MM.1S (cell line): Measurements from ENCODE around the gene MCF2L2.

Experiments used
- DNase-seq: peaks from one replicate; pipeline ENCODE4 v3.0.0-alpha.2; 2015
- H2AFZ ChIP-seq: fragments of 300-600 bp; sonication (generic); 2 replicates; pipeline ENCODE4 v1.6.0; 2016; ENCODE audit warnings: antibody characterized with exemption, low read length
- H3F3A ChIP-seq: fragments of 300-600 bp; sonication (generic); 2 replicates; pipeline ENCODE4 v1.6.1; 2016; ENCODE audit warnings: mild to moderate bottlenecking, antibody characterized with exemption, low read length, moderate library complexity, mixed read lengths; ENCODE audit not compliant: insufficient read depth
- H3K27ac ChIP-seq: fragments of 300-600 bp; sonication (generic); 2 replicates; pipeline ENCODE4 v1.5.1; 2016; ENCODE audit warnings: mild to moderate bottlenecking, low read length
- H3K27me3 ChIP-seq: fragments of 300-600 bp; sonication (generic); replicated peaks from 2 replicates; pipeline ENCODE4 v1.6.0; 2016; ENCODE audit warnings: low read length; ENCODE audit not compliant: insufficient read depth
- H3K36me3 ChIP-seq: fragments of 300-600 bp; sonication (generic); replicated peaks from 2 replicates; pipeline ENCODE4 v1.6.1; 2016; ENCODE audit warnings: mild to moderate bottlenecking, low read length, mixed read lengths; ENCODE audit not compliant: insufficient read depth
- H3K4me1 ChIP-seq: fragments of 300-600 bp; sonication (generic); 2 replicates; pipeline ENCODE4 v1.6.1; 2016; ENCODE audit warnings: low read length, mixed read lengths
- H3K4me2 ChIP-seq: fragments of 300-600 bp; sonication (generic); 2 replicates; pipeline ENCODE4 v1.6.0; 2016; ENCODE audit warnings: low read depth, low read length
- H3K4me3 ChIP-seq: fragments of 300-600 bp; sonication (generic); 2 replicates; pipeline ENCODE4 v1.5.1; 2016; ENCODE audit warnings: low read length, mixed read lengths
- H3K79me2 ChIP-seq: fragments of 300-600 bp; sonication (generic); 2 replicates; pipeline ENCODE4 v1.6.1; 2016; ENCODE audit warnings: mixed run types, low read length, mixed read lengths
- H3K9ac ChIP-seq: fragments of 300-600 bp; sonication (generic); 2 replicates; pipeline ENCODE4 v1.6.1; 2016; ENCODE audit warnings: low read length, mixed read lengths
- H3K9me2 ChIP-seq: fragments of 300-600 bp; sonication (generic); replicated peaks from 2 replicates; pipeline ENCODE4 v1.6.1; 2016; ENCODE audit warnings: mild to moderate bottlenecking, low read length, mixed read lengths; ENCODE audit not compliant: insufficient read depth
- H3K9me3 ChIP-seq: fragments of 300-600 bp; sonication (generic); replicated peaks from 2 replicates; pipeline ENCODE4 v1.6.1; 2016; ENCODE audit warnings: mild to moderate bottlenecking, low read length, mixed read lengths; ENCODE audit not compliant: insufficient read depth
- H4K20me1 ChIP-seq: fragments of 300-600 bp; sonication (generic); 2 replicates; pipeline ENCODE4 v1.6.1; 2016; ENCODE audit warnings: mild to moderate bottlenecking, low read length, moderate library complexity, mixed read lengths; ENCODE audit not compliant: insufficient read depth
- EZH2 ChIP-seq: fragments of 300-600 bp; sonication (generic); optimal IDR thresholded peaks from 2 replicates; pipeline ENCODE3; 2017; ENCODE audit warnings: low read depth, mild to moderate bottlenecking, antibody characterized with exemption, low read length, mixed read lengths
- EZH2phosphoT487 ChIP-seq: fragments of 300-600 bp; sonication (generic); IDR thresholded peaks from 2 replicates; pipeline ENCODE4 v1.6.1; 2018; ENCODE audit warnings: antibody characterized with exemption, low read length
- TF ChIP-seq, protein P1 (sequence below): fragments of 300-600 bp; sonication (generic); IDR thresholded peaks from 2 replicates; pipeline ENCODE4 v1.5.1; 2016; ENCODE audit warnings: antibody characterized with exemption, low read length, mixed read lengths

MCF2L2 gene

GRCh38 chr3:183290216-183290615, 138.2 kb downstream of the MCF2L2 start:
- no peak overlapping the region for H3K4me2 ChIP-seq
- H3K9me3 ChIP-seq = no peaks in the 10 kb centered on the region
- H3K27me3 ChIP-seq = no peaks in the 10 kb centered on the region
- no peak for DNase-seq
- H2AFZ ChIP-seq = no peak overlapping the region
- H3K36me3 ChIP-seq = no peaks in the 10 kb centered on the region
- no peaks in the 10 kb centered on the region for H3K79me2 ChIP-seq
- no peaks in the 10 kb centered on the region for H4K20me1 ChIP-seq
- H3K9ac ChIP-seq = no peak overlapping the region
- H3F3A ChIP-seq = peaks cover 16% of the 10 kb centered on the region
- H3K4me1 ChIP-seq = peaks cover 16% of the 10 kb centered on the region
- no peak overlapping the region for H3K27ac ChIP-seq
- no peaks in the 10 kb centered on the region for H3K9me2 ChIP-seq
- H3K4me3 ChIP-seq = no peak overlapping the region
- no peak for TF ChIP-seq EZH2phosphoT487
- TF ChIP-seq, protein P1, sequence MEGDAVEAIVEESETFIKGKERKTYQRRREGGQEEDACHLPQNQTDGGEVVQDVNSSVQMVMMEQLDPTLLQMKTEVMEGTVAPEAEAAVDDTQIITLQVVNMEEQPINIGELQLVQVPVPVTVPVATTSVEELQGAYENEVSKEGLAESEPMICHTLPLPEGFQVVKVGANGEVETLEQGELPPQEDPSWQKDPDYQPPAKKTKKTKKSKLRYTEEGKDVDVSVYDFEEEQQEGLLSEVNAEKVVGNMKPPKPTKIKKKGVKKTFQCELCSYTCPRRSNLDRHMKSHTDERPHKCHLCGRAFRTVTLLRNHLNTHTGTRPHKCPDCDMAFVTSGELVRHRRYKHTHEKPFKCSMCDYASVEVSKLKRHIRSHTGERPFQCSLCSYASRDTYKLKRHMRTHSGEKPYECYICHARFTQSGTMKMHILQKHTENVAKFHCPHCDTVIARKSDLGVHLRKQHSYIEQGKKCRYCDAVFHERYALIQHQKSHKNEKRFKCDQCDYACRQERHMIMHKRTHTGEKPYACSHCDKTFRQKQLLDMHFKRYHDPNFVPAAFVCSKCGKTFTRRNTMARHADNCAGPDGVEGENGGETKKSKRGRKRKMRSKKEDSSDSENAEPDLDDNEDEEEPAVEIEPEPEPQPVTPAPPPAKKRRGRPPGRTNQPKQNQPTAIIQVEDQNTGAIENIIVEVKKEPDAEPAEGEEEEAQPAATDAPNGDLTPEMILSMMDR = no peak
- no peak for TF ChIP-seq EZH2

GRCh38 chr3:183288117-183288516, 140.3 kb downstream of the MCF2L2 start:
- no peak overlapping the region for H3K9ac ChIP-seq
- no peaks in the 10 kb centered on the region for H4K20me1 ChIP-seq
- H3K4me1 ChIP-seq = peaks cover 22% of the 10 kb centered on the region
- no peak overlapping the region for H3K4me3 ChIP-seq
- no peaks in the 10 kb centered on the region for H3K9me3 ChIP-seq
- H3K36me3 ChIP-seq = no peaks in the 10 kb centered on the region
- peaks cover 18% of the 10 kb centered on the region for H3F3A ChIP-seq
- no peak for DNase-seq
- H3K27me3 ChIP-seq = no peaks in the 10 kb centered on the region
- H3K27ac ChIP-seq = no peak overlapping the region
- H2AFZ ChIP-seq = no peak overlapping the region
- TF ChIP-seq EZH2phosphoT487 (no peak), EZH2 (no peak)
- TF ChIP-seq, protein P1 = no peak
- no peak overlapping the region for H3K4me2 ChIP-seq
- H3K9me2 ChIP-seq = no peaks in the 10 kb centered on the region
- H3K79me2 ChIP-seq = no peaks in the 10 kb centered on the region

DNA sequence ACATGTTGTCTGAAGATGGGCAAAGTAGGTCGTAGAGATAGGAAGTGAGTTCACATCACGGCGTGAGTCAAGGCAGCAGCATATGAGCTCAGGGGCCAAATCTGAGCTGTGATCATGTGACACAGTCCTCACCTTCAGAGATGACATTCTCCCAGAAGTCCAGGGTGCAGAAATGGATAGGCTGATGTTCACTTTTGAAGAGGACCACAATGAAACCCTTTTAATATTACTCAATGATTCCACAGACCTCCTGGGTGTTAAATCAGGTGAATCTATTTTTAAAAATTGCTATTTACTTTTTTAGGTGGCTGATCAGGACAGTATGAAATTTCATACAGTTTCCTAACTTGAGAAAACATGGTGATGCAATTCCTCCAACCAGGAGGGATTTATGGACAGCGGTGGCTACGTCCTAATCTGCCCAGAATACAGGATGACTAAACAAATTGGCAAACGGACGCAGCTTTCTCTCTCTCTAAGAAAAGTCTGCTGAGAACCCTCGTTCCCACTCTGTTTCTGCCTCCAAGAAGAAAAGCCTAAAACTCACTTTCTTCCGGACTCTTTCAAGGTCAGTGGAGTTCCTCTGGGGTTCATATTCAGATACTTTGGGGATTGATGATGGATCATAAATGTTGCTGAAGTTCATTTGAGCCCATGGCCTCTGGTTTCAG, 141.0 kb downstream of the MCF2L2 start:
- Histone ChIP-seq H3K4me1 (peaks cover 22% of the 10 kb centered on the region), H2AFZ (no peak overlapping the region), H3K4me3 (no peak overlapping the region), H3K9ac (no peak overlapping the region), H3K27ac (no peak overlapping the region), H3K4me2 (no peak overlapping the region), H3K27me3 (no peaks in the 10 kb centered on the region), H3K9me2 (no peaks in the 10 kb centered on the region), H3K9me3 (no peaks in the 10 kb centered on the region), H3K79me2 (no peaks in the 10 kb centered on the region), H3F3A (peaks cover 18% of the 10 kb centered on the region), H4K20me1 (no peaks in the 10 kb centered on the region), H3K36me3 (no peaks in the 10 kb centered on the region)
- TF ChIP-seq EZH2phosphoT487 (no peak), EZH2 (no peak)
- TF ChIP-seq, protein P1 = no peak
- DNase-seq = no peak
